Naive thymus-derived CD8-positive, alpha-beta T cell (primary cell): ENCODE results near the gene LMOD2. TPM values are rescaled to one million over a fixed set of nuclear protein-coding genes. Genes with fewer than 3 reads are reported as not detected.
A peak's percentile ranks its signal among the peaks of the same experiment; 100 is the strongest.
"Not testable (repeated sequence)": the region's sequence is repeated elsewhere in the genome, so short reads cannot be mapped to it uniquely, and the experiment has no call there.

ENCODE experiments used
- ATAC-seq, 2 donors: fragments of 150-1000 bp; cut with Tn5 transposase in 1 of 2; sonication (Bioruptor Pico), chemical (Tn5 transposase) in 1 of 2; 1 replicate in 1 of 2; 2 replicates in 1 of 2; pipeline ENCODE4 v1.10.0; 2021; ENCODE audit warnings: mild to moderate bottlenecking in 2 of 2, moderate library complexity in 2 of 2
- POLR2A ChIA-PET: fragments of 350-600 bp; sonication (Branson Sonifier 250); formaldehyde crosslinking; loops from one replicate; lab custom pipeline; 2021; ENCODE audit warnings: antibody characterized with exemption; lab: Charles Lee
- DNase-seq, 10 donors: peaks; one replicate each; pipeline versions ENCODE4 v3.0.0 to v3.0.0-alpha.2; 2020 to 2022
- H3K27ac Mint-ChIP-seq, 10 donors: one replicate each; pipeline ENCODE4 v1.8.0; 2020 to 2022; ENCODE audit warnings: mild to moderate bottlenecking in 10 of 10, mixed read lengths in 10 of 10, moderate library complexity in 4 of 10, inconsistent platforms in 1 of 10
- H3K27me3 Mint-ChIP-seq, 5 donors: one replicate each; pipeline ENCODE4 v1.8.0; 2021 to 2022; ENCODE audit warnings: mixed read lengths in 5 of 5
- H3K36me3 Mint-ChIP-seq, 3 donors: one replicate each; pipeline ENCODE4 v1.8.0; 2020 to 2022; ENCODE audit warnings: mixed read lengths in 3 of 3, mild to moderate bottlenecking in 2 of 3, inconsistent platforms in 1 of 3
- H3K4me1 Mint-ChIP-seq, 4 donors: one replicate each; pipeline ENCODE4 v1.8.0; 2021 to 2022; ENCODE audit warnings: mixed read lengths in 4 of 4
- H3K4me3 Mint-ChIP-seq, 10 donors: one replicate each; pipeline ENCODE4 v1.8.0; 2020 to 2022; ENCODE audit warnings: mild to moderate bottlenecking in 10 of 10, mixed read lengths in 10 of 10, moderate library complexity in 6 of 10, inconsistent platforms in 1 of 10
- H3K9me3 Mint-ChIP-seq, 9 donors: one replicate each; pipeline ENCODE4 v1.8.0; 2020 to 2022; ENCODE audit warnings: mixed read lengths in 9 of 9, mild to moderate bottlenecking in 3 of 9, inconsistent platforms in 1 of 9, moderate library complexity in 1 of 9
- polyA plus RNA-seq, 3 donors: library from polyadenylated mRNA; unstranded; fragments of 300-500 nt; fragmentation: Illumina TruSeq; gene quantifications; one replicate each; pipeline ENCODE4 v1.2.3, GENCODE V29; 2021
- total RNA-seq, 8 experiments: library from RNA in 2 of 8; stranded (reverse) in 2 of 8; gene quantifications; one replicate each; pipeline ENCODE4 v1.2.3 and lab custom pipeline; 2021 to 2026

The LMOD2 gene
- total and polyA plus RNA-seq, 5 experiments from 2014 or later = 0.06 to 0.23 (median 0.20) TPM; not detected in 2

DNA sequence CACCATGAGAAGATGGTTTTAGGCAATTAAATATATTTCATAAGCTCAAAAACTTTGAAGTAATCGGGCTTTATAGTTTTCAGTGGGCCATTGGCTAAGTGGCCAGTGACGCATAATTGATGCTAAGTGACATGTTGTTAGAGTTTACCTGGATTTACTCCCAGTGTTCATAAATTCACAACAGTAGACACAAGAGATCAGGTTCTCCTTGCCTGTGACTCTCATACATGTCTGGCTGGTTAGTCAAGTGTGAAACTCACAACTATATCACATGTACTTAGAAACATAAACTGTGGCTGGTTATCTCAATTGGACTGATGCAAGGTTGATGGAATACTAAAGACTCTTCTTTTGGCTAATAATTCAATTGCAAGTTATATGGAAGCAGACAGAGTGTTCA, 27.8 kb upstream of the LMOD2 start:
- peaks cover 0 to 2% (median 0%) of the 10 kb centered on the region in 4 donors for H3K4me1 Mint-ChIP-seq
- H3K9me3 Mint-ChIP-seq = no peaks in the 10 kb centered on the region
- no peaks in the 10 kb centered on the region for H3K36me3 Mint-ChIP-seq
- ATAC-seq (no peak), DNase-seq (no peak)
- POLR2A ChIA-PET = no interaction called here
- peaks cover 5 to 16% (median 12%) of the 10 kb centered on the region in 5 donors for H3K27me3 Mint-ChIP-seq
- H3K27ac Mint-ChIP-seq = no peak overlapping the region
- no peak overlapping the region for H3K4me3 Mint-ChIP-seq

DNA sequence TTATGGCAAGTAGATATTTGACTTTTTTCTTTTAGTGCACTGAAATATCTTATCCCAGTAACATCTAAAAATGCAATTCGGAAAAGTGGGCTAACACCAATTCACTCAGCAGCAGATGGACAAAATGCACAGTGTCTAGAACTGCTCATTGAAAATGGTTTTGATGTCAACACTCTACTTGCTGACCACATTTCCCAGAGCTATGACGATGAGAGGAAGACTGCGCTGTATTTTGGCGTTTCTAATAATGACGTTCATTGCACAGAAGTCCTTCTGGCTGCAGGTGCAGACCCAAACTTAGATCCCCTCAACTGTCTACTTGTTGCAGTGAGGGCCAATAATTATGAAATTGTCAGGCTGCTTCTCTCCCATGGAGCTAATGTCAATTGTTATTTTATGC, 26.8 kb upstream of the LMOD2 start:
- no peaks in the 10 kb centered on the region for H3K36me3 Mint-ChIP-seq
- peaks cover 5 to 19% (median 13%) of the 10 kb centered on the region in 5 donors for H3K27me3 Mint-ChIP-seq
- H3K4me1 Mint-ChIP-seq = peaks cover 0 to 2% (median 0%) of the 10 kb centered on the region in 4 donors
- H3K4me3 Mint-ChIP-seq = no peak overlapping the region
- no peak for DNase-seq
- POLR2A ChIA-PET = no interaction called here
- H3K9me3 Mint-ChIP-seq = no peaks in the 10 kb centered on the region
- H3K27ac Mint-ChIP-seq = no peak overlapping the region
- no peak for ATAC-seq

- H3K27me3 Mint-ChIP-seq = peaks cover 5 to 19% (median 13%) of the 10 kb centered on the region in 5 donors
- H3K27ac Mint-ChIP-seq = peak overlapping the region in 1 of 10 donors; percentile 6
These were observed 26.4 kb upstream of the LMOD2 start for GRCh38 chr7:123629281-123629680.

DNA sequence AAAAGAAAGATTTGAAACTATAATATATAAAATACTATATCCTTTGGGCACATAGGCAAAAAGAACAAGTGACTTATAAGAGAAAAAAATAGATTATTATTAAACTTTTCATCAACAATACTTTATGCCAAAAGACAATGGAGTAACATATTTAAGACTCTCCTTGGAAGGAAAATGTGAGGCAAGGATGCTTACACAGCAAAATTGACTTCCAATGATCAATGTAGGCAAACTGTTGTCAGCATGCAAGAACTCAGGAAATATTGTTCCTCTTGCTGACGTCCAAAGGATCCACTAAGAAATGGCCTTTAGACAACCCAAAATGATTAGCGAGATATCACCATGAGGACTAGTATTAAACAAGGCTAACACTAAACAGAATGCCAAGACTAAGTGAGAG, 22.9 kb upstream of the LMOD2 start:
- no peak overlapping the region for H3K4me3 Mint-ChIP-seq
- ATAC-seq (no peak), DNase-seq (no peak)
- H3K4me1 Mint-ChIP-seq = no peaks in the 10 kb centered on the region
- H3K9me3 Mint-ChIP-seq = no peaks in the 10 kb centered on the region
- no peak overlapping the region for H3K27ac Mint-ChIP-seq
- peaks cover 11 to 28% (median 17%) of the 10 kb centered on the region in 5 donors for H3K27me3 Mint-ChIP-seq
- POLR2A ChIA-PET = no interaction called here
- no peaks in the 10 kb centered on the region for H3K36me3 Mint-ChIP-seq

More at GRCh38 chr7:123629281-123629680, 26.4 kb upstream of the LMOD2 start:
- H3K36me3 Mint-ChIP-seq = no peaks in the 10 kb centered on the region
- H3K4me1 Mint-ChIP-seq = peaks cover 0 to 2% (median 0%) of the 10 kb centered on the region in 4 donors
- no peak overlapping the region for H3K4me3 Mint-ChIP-seq
- DNase-seq (no peak), ATAC-seq (no peak)
- POLR2A ChIA-PET = no interaction called here
- H3K9me3 Mint-ChIP-seq = no peaks in the 10 kb centered on the region

DNA sequence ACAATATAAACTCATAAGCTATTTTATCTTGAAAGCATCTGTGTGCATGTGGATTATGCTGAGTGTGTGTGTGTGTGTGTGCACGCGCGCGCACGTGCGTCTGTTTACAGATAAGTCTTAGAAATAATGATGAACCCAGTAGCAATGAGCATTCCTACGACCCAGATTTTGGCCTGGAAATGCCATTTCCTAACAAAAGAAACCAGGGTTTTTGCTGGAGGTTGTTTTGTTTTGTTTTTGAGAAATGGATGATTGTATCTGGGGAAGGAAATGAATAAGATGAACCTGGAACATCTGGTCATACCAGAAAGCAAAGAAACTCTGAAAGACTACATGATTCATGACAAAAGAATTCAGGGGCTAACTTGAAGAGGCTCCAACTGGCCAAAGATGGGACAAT, 22.1 kb upstream of the LMOD2 start:
- H3K9me3 Mint-ChIP-seq = no peaks in the 10 kb centered on the region
- H3K36me3 Mint-ChIP-seq = no peaks in the 10 kb centered on the region
- no peak overlapping the region for H3K4me3 Mint-ChIP-seq
- peaks cover 12 to 36% (median 22%) of the 10 kb centered on the region in 5 donors for H3K27me3 Mint-ChIP-seq
- DNase-seq (no peak), ATAC-seq (no peak)
- no peaks in the 10 kb centered on the region for H3K4me1 Mint-ChIP-seq
- POLR2A ChIA-PET = no interaction called here
- no peak overlapping the region for H3K27ac Mint-ChIP-seq

DNA sequence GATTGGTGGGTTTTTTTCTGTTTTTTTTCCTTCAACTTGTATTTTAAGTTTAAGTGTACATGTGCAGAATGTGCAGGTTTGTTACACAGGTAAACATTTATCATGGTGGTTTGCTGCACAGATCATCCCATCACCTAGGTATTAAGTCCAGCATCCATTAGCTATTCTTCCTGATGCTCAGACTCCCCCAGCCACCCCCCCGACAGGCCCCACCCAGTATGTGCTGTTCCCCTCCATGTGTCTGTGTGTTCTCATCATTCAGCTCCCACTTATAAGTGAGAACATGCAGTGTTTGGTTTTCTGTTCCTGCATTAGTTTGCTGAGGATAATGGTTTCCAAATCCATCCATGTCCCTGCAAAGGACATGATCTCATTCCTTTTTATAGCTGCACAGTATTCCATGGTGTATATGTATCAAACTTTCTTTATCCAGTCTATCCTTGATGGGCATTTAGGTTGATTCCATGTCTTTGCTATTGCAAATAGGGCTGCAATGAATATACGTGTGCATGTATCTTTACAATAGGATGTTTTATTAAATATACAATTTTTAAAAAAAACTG, 21.6 kb upstream of the LMOD2 start:
- H3K27me3 Mint-ChIP-seq = peaks cover 12 to 41% (median 23%) of the 10 kb centered on the region in 5 donors
- H3K27ac Mint-ChIP-seq, H3K4me1 Mint-ChIP-seq, H3K9me3 Mint-ChIP-seq, POLR2A ChIA-PET, H3K4me3 Mint-ChIP-seq, H3K36me3 Mint-ChIP-seq, DNase-seq, ATAC-seq: not testable (repeated sequence)

- POLR2A ChIA-PET = no interaction called here
These were observed 19.9 kb upstream of the LMOD2 start for GRCh38 chr7:123635551-123636359.

DNA sequence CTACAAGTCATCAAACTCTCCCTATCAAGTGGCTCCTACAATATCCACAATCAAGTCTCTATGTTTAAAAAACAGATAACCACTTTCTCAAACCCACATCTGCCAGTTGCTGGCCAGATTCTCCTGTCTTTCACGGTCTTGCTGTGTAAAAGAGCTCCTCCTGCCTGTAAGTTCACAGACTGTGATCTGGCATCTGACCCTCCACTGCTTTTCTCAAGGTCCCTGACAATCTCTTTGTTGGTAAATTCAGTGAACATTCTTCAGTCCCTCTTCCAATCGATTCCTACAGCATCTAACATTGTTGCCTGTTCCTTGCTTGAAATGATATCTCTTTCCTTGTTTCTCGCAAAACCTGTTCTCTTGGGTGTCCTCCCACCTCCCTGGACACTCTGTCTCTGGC, 18.5 kb upstream of the LMOD2 start:
- Mint-ChIP-seq H3K4me1 (no peaks in the 10 kb centered on the region), H3K27ac (no peak overlapping the region), H3K27me3 (peaks cover 13 to 54% (median 23%) of the 10 kb centered on the region in 5 donors), H3K4me3 (no peak overlapping the region), H3K36me3 (no peaks in the 10 kb centered on the region), H3K9me3 (no peaks in the 10 kb centered on the region)
- POLR2A ChIA-PET = no interaction called here
- no peak for DNase-seq
- no peak for ATAC-seq

More at GRCh38 chr7:123635551-123636359, 19.9 kb upstream of the LMOD2 start:
- no peaks in the 10 kb centered on the region for H3K36me3 Mint-ChIP-seq
- DNase-seq (no peak), ATAC-seq (no peak)
- no peak overlapping the region for H3K27ac Mint-ChIP-seq
- H3K4me3 Mint-ChIP-seq = no peak overlapping the region
- H3K9me3 Mint-ChIP-seq = no peaks in the 10 kb centered on the region
- no peaks in the 10 kb centered on the region for H3K4me1 Mint-ChIP-seq
- H3K27me3 Mint-ChIP-seq = peaks cover 12 to 50% (median 25%) of the 10 kb centered on the region in 5 donors

GRCh38 chr7:123637878-123638277, 17.8 kb upstream of the LMOD2 start:
- DNase-seq (no peak), ATAC-seq (no peak)
- no peak overlapping the region for H3K27ac Mint-ChIP-seq
- H3K27me3 Mint-ChIP-seq = peaks cover 12 to 54% (median 24%) of the 10 kb centered on the region in 5 donors
- no peaks in the 10 kb centered on the region for H3K9me3 Mint-ChIP-seq
- H3K4me1 Mint-ChIP-seq = no peaks in the 10 kb centered on the region
- H3K36me3 Mint-ChIP-seq = no peaks in the 10 kb centered on the region
- POLR2A ChIA-PET = no interaction called here
- H3K4me3 Mint-ChIP-seq = no peak overlapping the region

- POLR2A ChIA-PET = no interaction called here
- H3K36me3 Mint-ChIP-seq = no peaks in the 10 kb centered on the region
- DNase-seq (no peak), ATAC-seq (no peak)
- H3K27ac Mint-ChIP-seq = no peak overlapping the region
- H3K9me3 Mint-ChIP-seq = peaks cover 0 to 1% (median 0%) of the 10 kb centered on the region in 9 donors
- peaks cover 10 to 69% (median 21%) of the 10 kb centered on the region in 5 donors for H3K27me3 Mint-ChIP-seq
- H3K4me3 Mint-ChIP-seq = no peak overlapping the region
- H3K4me1 Mint-ChIP-seq = no peaks in the 10 kb centered on the region
These were observed 16.0 kb upstream of the LMOD2 start for GRCh38 chr7:123639631-123640030.

DNA sequence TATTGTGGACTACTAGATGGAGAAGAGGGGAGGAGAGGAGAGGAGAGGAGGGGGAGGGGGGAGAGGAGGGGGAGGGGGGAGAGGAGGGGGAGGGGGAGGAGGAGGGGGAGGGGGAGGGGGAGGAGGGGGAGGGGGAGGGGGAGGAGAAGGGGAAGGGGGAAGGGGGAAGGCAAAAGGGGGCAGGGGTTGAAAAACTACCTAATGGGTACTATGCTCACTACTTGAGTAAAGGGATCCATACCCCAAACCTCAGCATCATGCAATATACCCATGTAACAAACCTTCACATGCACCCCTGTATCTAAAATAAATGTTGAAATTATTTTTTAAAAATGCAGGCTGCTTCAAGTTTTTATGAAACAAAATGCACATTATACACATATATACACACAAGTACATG, 15.1 kb upstream of the LMOD2 start:
- Mint-ChIP-seq H3K36me3 (no peaks in the 10 kb centered on the region), H3K27me3 (peaks cover 10 to 69% (median 21%) of the 10 kb centered on the region in 5 donors)

GRCh38 chr7:123641901-123642300, 13.8 kb upstream of the LMOD2 start:
- Mint-ChIP-seq H3K27ac (no peak overlapping the region), H3K9me3 (peaks cover 0 to 1% (median 0%) of the 10 kb centered on the region in 9 donors), H3K4me3 (no peak overlapping the region), H3K4me1 (no peaks in the 10 kb centered on the region), H3K27me3 (peaks cover 10 to 73% (median 24%) of the 10 kb centered on the region in 5 donors), H3K36me3 (no peaks in the 10 kb centered on the region)
- no peak for ATAC-seq
- DNase-seq = no peak
- POLR2A ChIA-PET = no interaction called here

More for the DNA sequence above, 15.1 kb upstream of the LMOD2 start:
- Mint-ChIP-seq H3K27ac (no peak overlapping the region), H3K4me1 (no peaks in the 10 kb centered on the region), H3K4me3 (no peak overlapping the region), H3K9me3 (peaks cover 0 to 1% (median 0%) of the 10 kb centered on the region in 9 donors)
- POLR2A ChIA-PET = no interaction called here
- DNase-seq (no peak), ATAC-seq (no peak)
